ENCODE data around the gene SCARB2. TPM values are rescaled to one million over a fixed set of nuclear protein-coding genes. Genes with fewer than 3 reads are reported as not detected.

Gene SCARB2
- total and polyA plus RNA-seq, 2 donors (not counting 3 experiments of a cell fraction or from before 2014, with no cell fraction given): 75.2 to 116 TPM

DNA sequence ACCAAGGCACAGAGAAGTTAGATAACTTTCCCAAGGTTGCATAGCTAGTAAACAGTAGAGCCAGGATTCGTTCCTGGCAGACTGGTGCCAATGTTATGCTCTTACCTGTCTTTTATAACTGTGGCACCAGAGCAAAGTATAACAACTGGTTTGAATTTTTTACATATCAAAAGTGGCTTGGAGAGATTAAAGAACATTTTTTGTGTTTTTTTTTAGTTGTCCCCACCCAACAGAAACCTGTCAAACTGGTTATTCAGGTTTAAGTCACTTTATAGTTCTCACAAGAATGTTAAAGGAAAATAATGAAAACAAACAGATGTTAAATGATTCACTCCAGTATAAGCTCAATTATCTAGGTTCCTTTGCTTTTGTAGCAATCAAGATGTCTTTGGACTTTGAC lies 22.3 kb upstream of the SCARB2 start:
- Histone ChIP-seq H2AFZ (ENCODE audit: low read depth, low read length) (no peak overlapping the region), H4K20me1 (replicated peaks; ENCODE audit: control insufficient read depth, extremely low read depth, insufficient read depth, low read length) (no peaks in the 10 kb centered on the region), H3K9me1 (replicated peaks; ENCODE audit: control insufficient read depth, extremely low read depth, insufficient read depth, low read length) (no peaks in the 10 kb centered on the region), H3K9me3 (replicated peaks; ENCODE audit: control insufficient read depth, insufficient read depth, low read length) (no peaks in the 10 kb centered on the region), H3K4me3 (replicated peaks in 1 of 3; ENCODE audit: insufficient read depth in 1 of 3, low read depth in 1 of 3, low read length in 3 of 3) (no peak overlapping the region), H3K36me3 (ENCODE audit: control insufficient read depth in 2 of 2, extremely low read depth in 1 of 2, insufficient read depth in 2 of 2, low read length in 2 of 2) (no peaks in the 10 kb centered on the region), H3K79me2 (ENCODE audit: control insufficient read depth, insufficient read depth, low read length) (no peaks in the 10 kb centered on the region), H3K4me1 (ENCODE audit: control insufficient read depth, extremely low read depth, insufficient read depth, low read length) (no peaks in the 10 kb centered on the region), H3K27me3 (ENCODE audit: control insufficient read depth in 2 of 2, insufficient read depth in 2 of 2, low read length in 2 of 2) (peaks cover 5 to 28% of the 10 kb centered on the region in 2 experiments), H3K9ac (replicated peaks; ENCODE audit: extremely low read depth, insufficient read depth, low read length) (no peak overlapping the region), H3K27ac (ENCODE audit: insufficient read depth, low read depth, low read length) (no peak overlapping the region), H3K4me2 (ENCODE audit: insufficient read depth, low read length) (no peak overlapping the region)
- no TSS peak for BruUV-seq (replicated peaks)
- no peak for DNase-seq (ENCODE audit: low read depth, low spot score)
- FAIRE-seq: no peak
- intact Hi-C loops (cut with micrococcal nuclease) (no loop called here), dilution Hi-C loops (cut with MboI; ENCODE audit: extremely low pct_ligation_motif_present, low sequenced_read_pairs) (no loop called here)
- ChIA-PET CTCF (interaction anchor here (1.4 kb wide), 1 partner anchor 56 kb away, joined by 4 read pairs; no protein-coding TSS in a partner anchor), POLR2A (no interaction called here)
- no peak for TF ChIP-seq JUN (IDR thresholded peaks at IDR 0.05; ENCODE audit: borderline replicate concordance, insufficient read depth, insufficient read length, low read depth)
- no peak for TF ChIP-seq POLR2A (IDR thresholded peaks at IDR 0.05; ENCODE audit: low read depth, low read length)
- TF ChIP-seq CTCF (IDR thresholded peaks at IDR 0.05; ENCODE audit: extremely low read depth in 1 of 2, insufficient read depth in 1 of 2, low read depth in 1 of 2, low read length in 2 of 2): no peak
- TF ChIP-seq FOS (IDR thresholded peaks at IDR 0.05; ENCODE audit: borderline replicate concordance, insufficient read depth, low read length): no peak
- no peak for TF ChIP-seq POLR2AphosphoS5 (IDR thresholded peaks at IDR 0.05; ENCODE audit: insufficient read depth, low read depth, low read length)
- TF ChIP-seq MYC (IDR thresholded peaks at IDR 0.05; ENCODE audit: low read depth, low read length): no peak
- TF ChIP-seq GATA2 (IDR thresholded peaks at IDR 0.05; ENCODE audit: insufficient read depth, insufficient read length, low read depth, low read length): no peak
- TF ChIP-seq MAX (IDR thresholded peaks at IDR 0.05; ENCODE audit: insufficient read depth, insufficient read length): no peak
- no peak for TF ChIP-seq EZH2 (IDR thresholded peaks at IDR 0.05; ENCODE audit: borderline replicate concordance, low read depth, low read length, severe bottlenecking)
